ENCODE measurements around the gene DFFB.

DFFB gene

GRCh38 chr1:3929126-3929525, 71.8 kb downstream of the DFFB start:
- no peak for DNase-seq

GRCh38 chr1:3930301-3931006, 73.2 kb downstream of the DFFB start:
- DNase-seq, result no peak

GRCh38 chr1:3931007-3931912, 74.0 kb downstream of the DFFB start:
- DNase-seq, result no peak

GRCh38 chr1:3932156-3932919, 75.1 kb downstream of the DFFB start:
- DNase-seq, result no peak

Data from CD4-positive, alpha-beta T cell treated with Interleukin-17A for 4 hours (primary cell).